DOHH2 (cell line): ENCODE results near the gene JCAD.

Experiments
- H3F3A ChIP-seq: fragments of 200-600 bp; sonication (generic), shearing (Covaris generic); 2 replicates; pipeline ENCODE4 v1.6.0; 2016; ENCODE audit warnings: antibody characterized with exemption, mild to moderate bottlenecking; ENCODE audit not compliant: control insufficient read depth, insufficient read depth
- H3K27ac ChIP-seq: fragments of 200-600 bp; sonication (generic); 2 replicates; pipeline ENCODE4 v1.5.1; 2014; ENCODE audit warnings: low read depth, mild to moderate bottlenecking, low read length, moderate library complexity
- H3K27me3 ChIP-seq: fragments of 200-600 bp; sonication (generic); 2 replicates; pipeline ENCODE4 v1.6.1; 2014; ENCODE audit warnings: mild to moderate bottlenecking, low read length, mixed read lengths; ENCODE audit not compliant: control insufficient read depth
- H3K36me3 ChIP-seq: fragments of 200-600 bp; sonication (generic); 2 replicates; pipeline ENCODE4 v1.6.1; 2014; ENCODE audit warnings: mild to moderate bottlenecking, low read length, moderate library complexity, mixed read lengths; ENCODE audit not compliant: control insufficient read depth
- H3K4me1 ChIP-seq: fragments of 200-600 bp; sonication (generic); 2 replicates; pipeline ENCODE4 v1.6.1; 2014; ENCODE audit warnings: mild to moderate bottlenecking, low read length, mixed read lengths; ENCODE audit not compliant: control insufficient read depth
- H3K4me2 ChIP-seq: fragments of 200-600 bp; sonication (generic); 2 replicates; pipeline ENCODE4 v1.6.0; 2014; ENCODE audit warnings: mild to moderate bottlenecking, low read length, moderate library complexity
- H3K4me3 ChIP-seq: fragments of 200-600 bp; sonication (generic); 2 replicates; pipeline ENCODE4 v1.5.1; 2014; ENCODE audit warnings: mild to moderate bottlenecking, low read length, mixed read lengths
- H3K79me2 ChIP-seq: fragments of 200-600 bp; sonication (generic); 2 replicates; pipeline ENCODE4 v1.6.1; 2014; ENCODE audit warnings: mild to moderate bottlenecking, low read length, mixed read lengths; ENCODE audit not compliant: control insufficient read depth
- H3K9me2 ChIP-seq: fragments of 200-600 bp; sonication (generic); replicated peaks from 2 replicates; pipeline ENCODE4 v1.6.1; 2014; ENCODE audit warnings: mild to moderate bottlenecking, low read length, mixed read lengths; ENCODE audit not compliant: control insufficient read depth
- H3K9me3 ChIP-seq: fragments of 200-600 bp; sonication (generic); 2 replicates; pipeline ENCODE4 v1.6.1; 2014; ENCODE audit warnings: antibody characterized with exemption, low read length, mixed read lengths; ENCODE audit not compliant: control insufficient read depth, insufficient read depth
- H4K20me1 ChIP-seq: fragments of 200-600 bp; sonication (generic); 2 replicates; pipeline ENCODE4 v1.6.0; 2014; ENCODE audit warnings: low read depth, mild to moderate bottlenecking, antibody characterized with exemption, low read length, moderate library complexity; ENCODE audit not compliant: control insufficient read depth, insufficient read depth
- CTCF ChIP-seq: fragments of 200-600 bp; sonication (generic); IDR thresholded peaks from one replicate; pipeline ENCODE4 v1.5.1; 2014; ENCODE audit warnings: antibody characterized with exemption, mild to moderate bottlenecking, low read depth, low read length; ENCODE audit not compliant: poor library complexity, severe bottlenecking
- EZH2phosphoT487 ChIP-seq: fragments of 200-600 bp; sonication (generic); IDR thresholded peaks from 2 replicates; pipeline ENCODE4 v1.6.1; 2017; ENCODE audit warnings: borderline replicate concordance, mild to moderate bottlenecking, antibody characterized with exemption, low read length, moderate library complexity, mixed read lengths

The JCAD gene

GRCh38 chr10:30029164-30029871 is 30.1 kb downstream of the JCAD start:
- Histone ChIP-seq H3K27me3 (0 out of 2 replicates have a peak, but pooled peaks cover 5% of the 10 kb centered on the region), H3K9me3 (no peaks in the 10 kb centered on the region), H3K4me3 (no peak overlapping the region), H3K9me2 (no peaks in the 10 kb centered on the region), H3F3A (no peaks in the 10 kb centered on the region), H3K36me3 (no peaks in the 10 kb centered on the region), H3K4me2 (no peak overlapping the region), H4K20me1 (no peaks in the 10 kb centered on the region; the same call in 1 of the 2 replicates), H3K79me2 (no peaks in the 10 kb centered on the region), H3K4me1 (peaks cover 29% of the 10 kb centered on the region), H3K27ac (no peak overlapping the region)
- TF ChIP-seq EZH2phosphoT487 (no peak), CTCF (no peak)

- Histone ChIP-seq H3K4me1 (peaks cover 28% of the 10 kb centered on the region), H3K79me2 (no peaks in the 10 kb centered on the region), H3K4me3 (no peak overlapping the region), H3K9me3 (no peaks in the 10 kb centered on the region), H3K36me3 (no peaks in the 10 kb centered on the region), H4K20me1 (no peaks in the 10 kb centered on the region; the same call in 1 of the 2 replicates), H3K27me3 (0 out of 2 replicates have a peak, but pooled peaks cover 5% of the 10 kb centered on the region), H3K4me2 (no peak overlapping the region; the same call in 1 of the 2 replicates), H3F3A (no peaks in the 10 kb centered on the region), H3K9me2 (no peaks in the 10 kb centered on the region), H3K27ac (no peak overlapping the region)
- TF ChIP-seq CTCF (no peak), EZH2phosphoT487 (no peak)
Measured at GRCh38 chr10:30028738-30029030, 30.7 kb downstream of the JCAD start.

- H3K27ac ChIP-seq: peak overlapping the region; percentile 60
- no peaks in the 10 kb centered on the region for H3K36me3 ChIP-seq
- H3F3A ChIP-seq: no peaks in the 10 kb centered on the region
- no peaks in the 10 kb centered on the region for H3K9me2 ChIP-seq
- H3K4me2 ChIP-seq: peak overlapping the region; percentile 91
- H3K4me3 ChIP-seq: peak overlapping the region; percentile 74
- H3K4me1 ChIP-seq: peaks cover 28% of the 10 kb centered on the region
- H3K79me2 ChIP-seq: no peaks in the 10 kb centered on the region
- H3K27me3 ChIP-seq: 0 out of 2 replicates have a peak, but pooled peaks cover 5% of the 10 kb centered on the region
- TF ChIP-seq EZH2phosphoT487 (no peak), CTCF (no peak)
- no peaks in the 10 kb centered on the region; the same call in 1 of the 2 replicates for H4K20me1 ChIP-seq
- no peaks in the 10 kb centered on the region for H3K9me3 ChIP-seq
Measured at GRCh38 chr10:30028006-30028737, 31.2 kb downstream of the JCAD start.
